MCF 10A (cell line): ENCODE data around the gene DCAF5. TPM values are rescaled to one million over a fixed set of nuclear protein-coding genes. Genes with fewer than 3 reads are reported as not detected.

Source experiments
- BruUV-seq: library from RNA; stranded (reverse); fragments of 400-500 nt; replicated peaks from 2 replicates; lab custom pipeline; 2021; lab: Mats Ljungman, UMichigan
- CTCF ChIA-PET: fragments of 300-600 bp; sonication (Branson Sonifier 250); formaldehyde crosslinking; extraction: SDS; loops from one replicate; lab custom pipeline; 2021; ENCODE audit warnings: antibody characterized with exemption, inconsistent platforms; lab: Yijun Ruan, JAX
- POLR2A ChIA-PET: fragments of 300-600, 350-650 bp; sonication (Branson Sonifier 250); formaldehyde crosslinking; extraction: SDS; loops from one replicate; lab custom pipeline; 2020; ENCODE audit warnings: antibody characterized with exemption, inconsistent platforms; lab: Yijun Ruan, JAX
- DNase-seq: peaks from one replicate; pipeline ENCODE4 v3.0.0-alpha.2; 2018; ENCODE audit not compliant: unreplicated experiment
- H3K27ac Mint-ChIP-seq: one replicate; pipeline ENCODE4 v1.8.0; 2022; ENCODE audit warnings: mild to moderate bottlenecking, low read depth, mixed read lengths; ENCODE audit not compliant: unreplicated experiment
- H3K27me3 Mint-ChIP-seq: one replicate; pipeline ENCODE4 v1.8.0; 2022; ENCODE audit warnings: mixed read lengths; ENCODE audit not compliant: insufficient read depth, unreplicated experiment
- H3K36me3 Mint-ChIP-seq: one replicate; pipeline ENCODE4 v1.8.0; 2022; ENCODE audit warnings: mild to moderate bottlenecking, moderate library complexity, mixed read lengths; ENCODE audit not compliant: insufficient read depth, unreplicated experiment
- H3K4me1 Mint-ChIP-seq: one replicate; pipeline ENCODE4 v1.8.0; 2022; ENCODE audit warnings: mixed read lengths; ENCODE audit not compliant: insufficient read depth, unreplicated experiment
- H3K4me3 Mint-ChIP-seq: one replicate; pipeline ENCODE4 v1.8.0; 2022; ENCODE audit warnings: mild to moderate bottlenecking, moderate library complexity, mixed read lengths; ENCODE audit not compliant: unreplicated experiment
- H3K9me3 Mint-ChIP-seq: one replicate; pipeline ENCODE4 v1.8.0; 2022; ENCODE audit warnings: mixed read lengths; ENCODE audit not compliant: unreplicated experiment
- CTCF ChIP-seq: fragments of 200-600 bp; IDR thresholded peaks from one replicate; pipeline ENCODE4 v1.8.0; 2022; ENCODE audit warnings: antibody characterized with exemption, mild to moderate bottlenecking; ENCODE audit not compliant: unreplicated experiment
- intact Hi-C: fragments of 100-400 bp; cut with micrococcal nuclease; formaldehyde crosslinking; loops from 2 replicates; pipeline ENCODE4 v1.14.1; 2022
- total RNA-seq: library from RNA; stranded (reverse); gene quantifications from 2 replicates; pipeline ENCODE4 v1.2.3, GENCODE V29; 2022

The DCAF5 gene
- total RNA-seq, 1 experiment from 2014 or later: 37.7 TPM

- H3K36me3 Mint-ChIP-seq: no peaks in the 10 kb centered on the region
- ChIA-PET POLR2A (interaction anchor here (0.6 kb wide), 1 partner anchor 21 kb away, joined by 3 read pairs; no protein-coding TSS in a partner anchor), CTCF (interaction anchor here (0.6 to 1.4 kb wide), 2 partner anchors 128 to 996 kb away, joined by 3 to 4 read pairs; no protein-coding TSS in a partner anchor)
- H3K27ac Mint-ChIP-seq: peak overlapping the region; percentile 14
- no peaks in the 10 kb centered on the region for H3K27me3 Mint-ChIP-seq
- no TSS peak for BruUV-seq
- intact Hi-C loops: no loop called here
- peak; percentile 75 for DNase-seq
- H3K4me3 Mint-ChIP-seq: no peak overlapping the region
- no peak for TF ChIP-seq CTCF
- H3K9me3 Mint-ChIP-seq: no peaks in the 10 kb centered on the region
- H3K4me1 Mint-ChIP-seq: peaks cover 25% of the 10 kb centered on the region
Measured at GRCh38 chr14:69039288-69039628, 113.7 kb downstream of the DCAF5 start.

- no peaks in the 10 kb centered on the region for H3K36me3 Mint-ChIP-seq
- H3K27ac Mint-ChIP-seq: peak overlapping the region; percentile 14
- DNase-seq: no peak
- no peak for TF ChIP-seq CTCF
- no peaks in the 10 kb centered on the region for H3K9me3 Mint-ChIP-seq
- H3K27me3 Mint-ChIP-seq: no peaks in the 10 kb centered on the region
- H3K4me3 Mint-ChIP-seq: no peak overlapping the region
- H3K4me1 Mint-ChIP-seq: peaks cover 20% of the 10 kb centered on the region
- no TSS peak for BruUV-seq
- ChIA-PET CTCF (interaction anchor here (0.6 to 1.4 kb wide), 2 partner anchors 22 to 128 kb away, joined by 4 read pairs; no protein-coding TSS in a partner anchor), POLR2A (interaction anchor here (0.6 kb wide), 1 partner anchor 22 kb away, joined by 3 read pairs; no protein-coding TSS in a partner anchor)
- intact Hi-C loops: no loop called here
Measured at GRCh38 chr14:69038455-69039287, 114.2 kb downstream of the DCAF5 start.

GRCh38 chr14:69037790-69038454, 115.0 kb downstream of the DCAF5 start:
- no peaks in the 10 kb centered on the region for H3K9me3 Mint-ChIP-seq
- no peak for TF ChIP-seq CTCF
- ChIA-PET CTCF (interaction anchor here (0.6 to 1.4 kb wide), 3 partner anchors 9 to 127 kb away, joined by 4 read pairs; no protein-coding TSS in a partner anchor), POLR2A (no interaction called here)
- intact Hi-C loops: no loop called here
- DNase-seq: peak; percentile 39
- H3K4me3 Mint-ChIP-seq: no peak overlapping the region
- no peaks in the 10 kb centered on the region for H3K36me3 Mint-ChIP-seq
- H3K27ac Mint-ChIP-seq: no peak overlapping the region
- H3K27me3 Mint-ChIP-seq: no peaks in the 10 kb centered on the region
- BruUV-seq: no TSS peak
- H3K4me1 Mint-ChIP-seq: peaks cover 15% of the 10 kb centered on the region
